GM19193 (cell line): ENCODE data around the gene ADRA2B.

ENCODE experiments used
- POLR2A ChIP-seq: IDR thresholded peaks from 4 replicates; pipeline ENCODE4 v1.6.1; 2011; ENCODE audit not compliant: insufficient read depth, insufficient read length; ENCODE audit errors: extremely low read depth

The ADRA2B gene

DNA sequence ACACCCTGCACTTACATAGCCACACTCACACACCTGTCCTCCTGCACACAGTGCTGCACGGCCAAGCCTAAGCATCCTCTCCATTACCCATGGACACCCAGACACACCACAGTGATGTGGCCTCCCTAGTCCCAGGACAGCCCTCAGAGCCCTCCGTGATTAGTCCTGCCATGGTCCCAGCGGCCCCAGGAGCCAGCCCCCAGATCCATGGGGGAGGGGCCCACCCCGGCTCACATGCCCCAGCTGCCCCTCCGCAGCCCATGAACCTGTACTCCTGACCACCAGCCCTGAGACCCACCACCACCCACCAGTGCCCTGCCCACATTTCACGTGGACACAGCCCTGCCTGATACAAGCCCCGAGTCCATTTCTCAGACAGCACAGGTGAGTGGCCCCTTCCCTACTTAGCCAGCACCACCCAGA lies 36.9 kb upstream of the ADRA2B start:
- TF ChIP-seq POLR2A, result no peak

DNA sequence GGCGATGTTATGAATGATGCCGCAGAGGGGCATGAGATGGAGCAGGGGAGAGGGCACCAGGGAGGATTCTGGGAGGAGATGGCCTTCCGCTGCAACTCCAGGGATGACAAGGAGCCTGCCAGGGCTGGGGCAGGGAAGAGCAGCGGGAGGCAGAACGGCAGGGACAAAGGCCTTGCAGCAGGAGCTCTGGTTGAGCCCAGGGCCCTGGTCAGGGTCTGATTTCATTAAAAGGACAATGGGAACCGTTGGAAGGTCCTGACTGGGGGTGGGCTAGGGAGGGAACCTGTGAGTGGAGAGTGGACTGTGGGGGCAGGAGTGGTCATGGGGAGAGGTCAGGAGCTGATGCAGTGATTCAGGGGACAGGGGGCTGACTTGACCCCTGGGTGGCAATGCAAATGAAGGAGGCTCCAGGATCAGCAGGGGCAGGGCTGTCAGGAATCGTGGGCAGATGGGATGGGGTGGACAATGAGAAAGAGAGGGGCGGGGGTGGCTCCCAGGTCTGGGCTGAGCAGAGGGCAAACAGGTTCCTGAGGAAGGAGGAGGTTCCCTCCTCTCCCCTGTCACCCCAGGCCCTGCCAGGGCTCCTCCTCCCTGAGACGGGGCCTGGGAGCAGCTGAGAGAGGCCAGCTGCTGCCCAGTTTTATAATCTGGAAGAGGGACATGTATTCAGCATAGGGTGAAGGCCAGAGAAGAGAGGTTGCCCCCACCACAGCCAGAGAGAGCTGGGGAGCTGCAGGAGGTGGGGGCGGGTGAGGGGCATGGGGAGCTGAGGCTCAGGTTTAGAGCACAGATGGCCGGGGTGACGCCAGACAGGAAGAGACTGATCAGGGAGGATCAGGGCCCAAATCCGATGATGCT lies 36.2 kb upstream of the ADRA2B start:
- TF ChIP-seq POLR2A, result no peak

DNA sequence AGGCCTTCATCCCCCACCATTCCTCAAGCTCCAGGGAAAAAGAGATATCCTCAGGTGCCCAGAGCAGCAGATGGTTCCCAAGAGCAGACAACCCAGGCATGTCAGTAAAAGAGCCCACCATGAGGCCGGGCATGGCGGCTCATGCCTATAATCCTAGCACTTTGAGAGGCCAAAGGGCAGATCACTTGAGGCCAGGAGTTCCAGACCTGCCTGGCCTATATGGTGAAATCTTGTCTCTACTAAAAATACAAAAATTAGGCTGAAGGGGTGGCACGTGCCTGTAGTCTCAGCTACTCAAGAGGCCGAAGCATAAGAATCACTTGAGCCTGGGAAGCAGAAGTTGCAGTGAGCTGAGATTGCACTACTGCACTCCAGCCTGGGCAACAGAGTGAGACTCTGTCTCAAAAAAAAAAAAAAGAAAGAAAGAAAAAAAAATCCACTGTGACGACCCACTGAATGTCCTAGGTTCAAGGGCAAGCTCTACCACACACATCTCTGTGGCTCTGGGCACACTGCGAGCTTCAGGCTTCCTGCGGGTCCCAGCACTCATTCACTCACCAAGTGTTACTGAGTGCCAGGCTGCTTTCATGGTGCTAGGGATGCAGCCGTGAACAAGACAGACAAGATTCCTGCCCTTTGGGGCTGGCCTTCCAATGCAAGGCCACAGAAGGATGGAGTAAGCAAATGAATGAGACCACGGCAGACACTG lies 35.4 kb upstream of the ADRA2B start:
- no peak for TF ChIP-seq POLR2A

DNA sequence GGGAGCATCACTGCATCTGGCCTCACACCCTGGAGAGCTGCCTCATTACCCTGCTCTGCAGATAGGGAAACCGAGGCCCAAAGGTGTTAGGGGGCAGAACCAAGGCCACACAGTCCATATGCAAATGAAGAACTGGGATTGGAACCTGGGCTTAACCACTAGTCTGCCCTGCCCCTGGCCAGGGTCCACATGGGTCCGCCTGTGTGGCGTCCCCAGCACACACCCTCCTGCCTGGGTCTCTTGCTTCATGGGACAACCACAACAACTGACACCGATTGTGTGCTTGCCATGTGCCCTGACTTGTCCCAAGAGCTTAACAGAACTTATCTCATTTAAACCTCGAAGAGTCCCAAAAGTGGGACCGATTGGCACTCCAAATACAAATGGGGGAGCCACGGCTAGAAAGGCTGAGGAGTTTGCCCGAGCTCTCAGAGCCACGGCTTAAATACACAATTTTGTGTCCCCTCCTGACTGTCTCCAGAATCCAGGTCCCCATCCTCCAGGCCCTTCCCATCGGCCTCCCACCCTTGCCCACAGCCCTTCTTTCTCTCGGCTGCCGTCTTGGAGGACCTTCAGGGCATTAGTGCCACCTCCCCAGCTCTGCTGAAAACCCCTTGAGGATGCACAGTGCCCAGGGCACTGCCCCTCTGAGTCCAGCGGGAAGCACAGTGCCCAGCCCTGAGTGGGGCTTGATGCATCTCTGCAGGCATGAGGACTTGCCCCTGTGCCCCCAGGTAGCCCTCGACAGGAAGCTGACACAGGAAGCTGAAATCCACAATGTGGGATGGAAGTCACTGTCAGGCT lies 34.6 kb upstream of the ADRA2B start:
- TF ChIP-seq POLR2A, result no peak

DNA sequence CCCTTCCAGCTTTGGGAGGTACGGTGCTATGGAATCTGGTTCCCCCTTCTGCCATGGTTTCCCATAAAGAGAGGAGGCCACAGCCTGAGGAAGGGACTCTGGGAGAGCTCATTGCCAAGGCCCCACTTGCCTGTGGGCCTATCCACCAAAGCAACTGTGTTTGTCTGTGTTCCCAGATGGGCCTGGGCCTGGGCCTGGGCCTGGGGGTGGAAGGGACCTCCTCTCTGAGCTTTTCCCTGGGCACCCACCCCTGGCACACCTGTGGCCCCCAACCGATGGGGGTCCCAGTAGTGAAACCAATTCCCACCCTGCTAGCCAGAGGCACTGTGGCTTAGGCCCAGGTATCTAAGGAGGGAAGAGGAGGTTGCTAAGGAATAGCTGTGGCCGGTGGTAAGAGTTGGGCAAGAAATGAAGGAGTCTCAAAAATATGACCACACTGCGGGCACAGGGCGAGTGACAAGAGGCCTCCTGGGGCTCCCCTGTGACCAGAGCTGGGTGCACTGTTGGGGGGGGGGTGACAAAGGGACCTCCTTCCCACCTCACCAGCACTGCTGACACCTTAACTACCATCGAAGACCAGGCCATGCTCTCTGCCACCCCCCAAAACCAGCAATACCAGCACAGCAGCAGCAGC lies 33.8 kb upstream of the ADRA2B start:
- TF ChIP-seq POLR2A, result no peak

GRCh38 chr2:96148410-96149217 lies 32.2 kb upstream of the ADRA2B start:
- peak; percentile 57 for TF ChIP-seq POLR2A

DNA sequence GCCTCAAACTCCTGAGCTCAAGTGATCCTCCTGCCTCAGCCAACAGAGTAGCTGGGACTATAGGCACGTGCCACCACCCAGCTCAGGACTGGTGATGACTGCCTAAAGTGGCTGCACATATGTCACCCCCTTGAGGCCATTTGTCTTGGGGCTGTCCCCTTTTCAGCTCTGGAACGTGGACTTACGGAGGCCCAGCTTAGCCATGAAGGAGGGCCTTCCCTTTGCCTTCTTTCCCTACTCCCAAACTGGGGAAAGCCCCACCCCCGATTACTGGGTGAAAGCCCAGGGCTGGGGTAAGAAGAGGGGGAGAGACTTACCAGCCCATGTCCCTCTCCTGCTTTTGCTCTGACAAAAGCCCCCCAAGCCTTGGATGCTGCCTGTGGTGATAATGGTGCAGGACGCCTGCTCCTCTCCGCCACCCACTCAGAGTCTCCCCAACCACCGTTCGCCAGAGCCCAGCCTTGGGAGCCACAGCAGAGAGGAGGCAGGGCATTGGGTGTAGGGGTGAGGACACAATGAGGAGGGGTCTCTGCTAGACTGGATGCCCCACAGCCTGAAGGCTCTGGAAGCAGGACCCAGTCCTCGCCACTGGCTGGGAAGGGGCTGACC lies 31.3 kb upstream of the ADRA2B start:
- no peak for TF ChIP-seq POLR2A

- TF ChIP-seq POLR2A, result no peak
These were observed 30.7 kb upstream of the ADRA2B start for GRCh38 chr2:96146881-96147592.

- peak; percentile 64 for TF ChIP-seq POLR2A
These were observed 29.9 kb upstream of the ADRA2B start for GRCh38 chr2:96146153-96146880.

- TF ChIP-seq POLR2A, result no peak
These were observed 29.4 kb upstream of the ADRA2B start for GRCh38 chr2:96145848-96146152.

- TF ChIP-seq POLR2A, result peak; percentile 100
These were observed 28.9 kb upstream of the ADRA2B start, which contains the start of gene DUSP2 for GRCh38 chr2:96145036-96145847. Gene DUSP2 (minus strand): TSS chr2:96145440. CDS start chr2:96145354, 86 bp downstream.

- TF ChIP-seq POLR2A, result peak; percentile 3
These were observed 28.2 kb upstream of the ADRA2B start for GRCh38 chr2:96144481-96145035.
